ENCODE data around the gene VAMP7. TPM values are rescaled to one million over a fixed set of nuclear protein-coding genes. Genes with fewer than 3 reads are reported as not detected.

Gene VAMP7
- total and polyA plus RNA-seq, 12 donors: 14.0 to 73.6 (median 38.1) TPM

GRCh38 chrX:155888139-155888538 lies 7.0 kb downstream of the VAMP7 start:
- TF ChIP-seq CTCF (IDR thresholded peaks at IDR 0.05) (no peak), POLR2A (IDR thresholded peaks at IDR 0.05) (no peak)
- intact Hi-C loops (cut with DNase I): no loop called here

GRCh38 chrX:155889328-155889727 lies 8.2 kb downstream of the VAMP7 start:
- H3K27me3 ChIP-seq: no peaks in the 10 kb centered on the region
- WGBS, 4 donors: 67 to 70% (median 69%) methylated on average over 4 of the region's 4 CpGs
- intact Hi-C loops (cut with DNase I): no loop called here

More at GRCh38 chrX:155888139-155888538, 7.0 kb downstream of the VAMP7 start:
- Histone ChIP-seq H3K4me3 (no peak overlapping the region), H3K4me1 (replicated peaks in 1 of 2) (peaks cover 0 to 9% of the 10 kb centered on the region in 2 donors), H3K27me3 (no peaks in the 10 kb centered on the region), H3K27ac (no peak overlapping the region), H3K36me3 (replicated peaks in 1 of 2) (peaks cover 0 to 5% of the 10 kb centered on the region in 2 donors), H3K9me3 (replicated peaks in 1 of 3) (no peaks in the 10 kb centered on the region)
- WGBS, 4 donors: 31 to 41% (median 40%) methylated on average over 3 of the region's 3 CpGs
- DNase-seq: no peak

GRCh38 chrX:155891446-155892210 lies 10.5 kb downstream of the VAMP7 start:
- DNase-seq: no peak
- no peak for TF ChIP-seq POLR2A (IDR thresholded peaks at IDR 0.05)
- TF ChIP-seq CTCF (IDR thresholded peaks at IDR 0.05): no peak
- 45 to 52% (median 50%) methylated on average over 3 of the region's 3 CpGs for WGBS, 4 donors
- no peaks in the 10 kb centered on the region for H3K27me3 ChIP-seq
- H3K9me3 ChIP-seq (replicated peaks in 1 of 3): no peaks in the 10 kb centered on the region
- intact Hi-C loops (cut with DNase I): no loop called here
- peaks cover 0 to 5% of the 10 kb centered on the region in 2 donors for H3K36me3 ChIP-seq (replicated peaks in 1 of 2)
- H3K4me1 ChIP-seq (replicated peaks in 1 of 2): peaks cover 0 to 9% of the 10 kb centered on the region in 2 donors
- no peak overlapping the region for H3K27ac ChIP-seq
- H3K4me3 ChIP-seq: no peak overlapping the region

More at GRCh38 chrX:155889328-155889727, 8.2 kb downstream of the VAMP7 start:
- DNase-seq: no peak
- H3K4me3 ChIP-seq: no peak overlapping the region
- no peaks in the 10 kb centered on the region for H3K9me3 ChIP-seq (replicated peaks in 1 of 3)
- H3K36me3 ChIP-seq (replicated peaks in 1 of 2): peaks cover 0 to 5% of the 10 kb centered on the region in 2 donors
- H3K27ac ChIP-seq: no peak overlapping the region
- peaks cover 0 to 9% of the 10 kb centered on the region in 2 donors for H3K4me1 ChIP-seq (replicated peaks in 1 of 2)
- TF ChIP-seq CTCF (IDR thresholded peaks at IDR 0.05) (no peak), POLR2A (IDR thresholded peaks at IDR 0.05) (no peak)

- intact Hi-C loops (cut with DNase I): no loop called here
- Histone ChIP-seq H3K9me3 (replicated peaks in 1 of 3) (no peaks in the 10 kb centered on the region), H3K4me1 (replicated peaks in 1 of 2) (no peaks in the 10 kb centered on the region), H3K27ac (no peak overlapping the region), H3K27me3 (no peaks in the 10 kb centered on the region), H3K36me3 (replicated peaks in 1 of 2) (peaks cover 0 to 5% of the 10 kb centered on the region in 2 donors), H3K4me3 (no peak overlapping the region)
- 56 to 86% (median 65%) methylated on average over 3 of the region's 3 CpGs for WGBS, 4 donors
- no peak for DNase-seq
- no peak for TF ChIP-seq CTCF (IDR thresholded peaks at IDR 0.05)
- TF ChIP-seq POLR2A (IDR thresholded peaks at IDR 0.05): no peak
These were observed 12.4 kb downstream of the VAMP7 start for GRCh38 chrX:155893521-155893920.

Measured in adrenal gland (tissue), 12 donors.